NOMO-1 treated with DMSO at 0.1 percent for 48 hours (cell line): ENCODE results near the gene AHSP.
"Not testable (repeated sequence)": the region's sequence is repeated elsewhere in the genome, so short reads cannot be mapped to it uniquely, and the experiment has no call there.

ENCODE experiments used
- DNase-seq: peaks from one replicate; lab custom pipeline; 2025; ENCODE audit not compliant: unreplicated experiment; lab: John Stamatoyannopoulos, UW

The AHSP gene, protein sequence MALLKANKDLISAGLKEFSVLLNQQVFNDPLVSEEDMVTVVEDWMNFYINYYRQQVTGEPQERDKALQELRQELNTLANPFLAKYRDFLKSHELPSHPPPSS

DNA sequence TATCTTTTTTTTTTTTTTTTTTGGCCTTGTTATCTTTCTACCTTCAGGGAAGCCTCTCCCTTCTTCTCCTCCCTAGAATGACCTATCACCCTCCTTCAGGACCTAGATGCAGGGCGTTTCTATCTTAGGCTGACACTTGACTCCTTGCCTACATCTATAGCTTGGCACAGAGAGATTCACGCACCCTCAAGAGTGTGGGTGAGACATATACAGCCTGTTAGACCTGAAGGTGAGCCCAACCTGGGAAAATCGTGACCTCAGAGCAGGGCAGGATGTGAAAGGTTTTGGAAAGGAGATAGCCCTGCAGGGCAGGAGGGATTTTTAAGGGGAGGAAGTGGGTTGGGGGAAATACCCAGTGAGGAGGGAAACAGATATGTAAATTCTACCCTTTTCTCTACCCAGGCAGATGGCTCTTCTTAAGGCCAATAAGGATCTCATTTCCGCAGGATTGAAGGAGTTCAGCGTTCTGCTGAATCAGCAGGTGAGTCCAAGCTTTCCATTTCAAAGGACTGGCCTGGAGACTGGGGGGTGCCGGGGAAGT is at the start of gene AHSP:
Gene AHSP (plus strand): TSS at position 167 of the 541 bp plus-strand sequence. CDS start 240 bp downstream, at position 407.
- no peak for DNase-seq

DNA sequence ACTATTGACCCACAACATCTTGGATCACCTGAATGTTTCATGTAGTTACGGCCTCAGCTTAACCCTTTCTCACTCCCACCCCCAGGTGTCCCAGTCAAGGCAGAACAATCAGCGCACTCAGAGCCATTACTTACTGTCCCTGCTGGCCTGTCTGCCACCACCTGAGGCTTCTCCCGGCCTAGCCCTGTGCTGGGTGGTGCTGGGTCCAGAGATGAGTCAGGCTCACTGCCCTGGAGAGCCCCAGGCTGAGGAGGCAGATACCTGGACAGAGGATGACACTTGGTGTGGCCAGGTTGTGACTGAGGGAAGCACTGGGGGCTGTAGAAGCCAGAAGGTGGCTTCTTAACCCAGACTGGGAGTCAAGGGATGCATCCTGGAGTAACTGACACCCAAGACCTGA is 48.7 kb upstream of the AHSP start:
- DNase-seq = no peak

DNA sequence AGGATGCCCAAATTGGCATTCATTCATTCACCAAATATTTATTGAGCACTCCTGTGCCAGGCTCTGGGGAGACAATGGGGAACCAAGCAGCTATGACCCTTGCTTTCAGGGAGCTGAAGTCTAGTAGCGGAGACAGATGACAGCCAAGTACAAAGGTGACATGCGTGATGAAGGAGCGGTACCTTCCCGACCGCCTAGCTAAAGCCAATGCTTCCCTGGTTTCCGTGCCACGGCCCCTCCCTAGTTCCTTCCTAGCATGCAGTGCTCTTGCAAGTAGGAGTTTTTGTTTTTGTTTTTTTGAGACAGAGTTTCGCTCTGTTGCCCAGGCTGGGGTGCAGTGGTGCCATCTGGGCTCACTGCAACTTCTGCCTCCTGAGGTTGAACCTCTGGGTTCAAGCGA is 47.9 kb upstream of the AHSP start:
- DNase-seq = no peak

DNA sequence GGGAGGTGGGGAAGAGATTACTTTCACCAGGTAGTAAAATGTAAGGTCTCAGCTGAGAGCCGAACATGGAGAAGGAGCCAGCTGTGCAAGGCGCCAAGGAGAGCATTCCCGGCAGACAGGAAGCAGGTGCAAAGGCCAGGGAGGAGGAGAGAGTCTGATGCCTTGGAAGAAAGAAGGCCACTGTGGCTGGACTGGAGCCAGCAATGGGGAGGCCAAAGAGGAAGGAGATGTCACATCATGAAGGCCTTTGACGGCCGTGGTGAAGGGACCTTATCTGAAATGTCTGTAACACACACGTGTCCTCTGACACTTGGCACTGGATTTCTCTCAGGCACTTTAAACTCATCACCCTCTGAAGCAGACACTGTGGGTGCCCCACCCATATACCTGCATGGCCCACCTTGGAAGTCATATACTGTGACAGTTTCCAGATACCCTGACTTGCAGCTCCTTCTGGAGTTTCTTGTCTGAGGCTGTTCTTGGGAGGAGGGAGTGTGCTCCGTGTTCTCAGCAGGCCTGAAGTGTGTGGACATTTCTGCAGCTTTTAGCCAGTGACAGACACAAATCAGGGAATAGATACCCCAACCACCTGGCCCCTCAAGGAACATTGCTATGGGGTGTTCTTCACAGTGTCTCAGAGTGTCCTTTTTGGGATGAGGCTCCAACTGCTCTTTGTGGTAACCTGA is 46.7 kb upstream of the AHSP start:
- no peak for DNase-seq

DNA sequence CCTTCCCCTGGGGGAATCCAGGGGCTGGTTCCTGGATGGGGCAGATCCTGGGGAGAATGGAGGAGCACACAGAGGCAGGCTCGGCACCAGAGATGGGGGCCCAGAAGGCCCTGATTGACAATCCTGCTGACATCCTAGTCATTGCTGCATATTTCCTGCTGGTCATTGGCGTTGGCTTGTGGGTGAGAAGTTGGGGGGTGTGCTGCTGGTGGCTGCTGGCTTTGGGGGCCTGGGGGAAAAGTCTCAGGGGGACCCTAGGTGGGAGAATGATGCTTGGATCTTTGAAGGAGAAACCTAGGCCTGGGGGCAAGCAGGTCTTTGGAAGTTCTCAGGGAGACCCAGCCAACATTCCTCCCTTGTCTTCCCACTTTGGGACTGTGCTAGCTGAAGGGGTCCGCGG is 44.6 kb upstream of the AHSP start, which contains the start of gene SLC5A2:
Gene SLC5A2 (plus strand): TSS at position 43 of the 400 bp plus-strand sequence. CDS start 14 bp downstream, at position 57.
- DNase-seq = no peak

DNA sequence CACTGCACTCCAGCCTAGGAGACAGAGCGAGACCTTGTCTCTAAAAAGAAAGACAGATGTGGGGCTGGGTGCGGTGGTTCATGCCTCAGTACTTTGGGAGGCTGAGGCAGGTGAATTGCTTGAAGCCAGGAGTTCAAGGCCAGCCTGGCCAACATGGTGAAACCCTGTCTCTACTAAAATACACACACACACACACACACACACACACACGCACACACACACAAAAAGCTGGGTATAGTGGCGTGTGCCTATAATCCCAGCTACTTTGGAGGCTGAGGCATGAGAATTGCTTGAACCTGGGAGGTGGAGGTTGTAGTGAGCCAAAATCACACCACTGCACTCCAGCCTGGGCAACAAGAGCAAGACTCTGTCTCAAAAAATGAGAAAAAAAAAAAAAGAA is 43.7 kb upstream of the AHSP start:
- not testable (repeated sequence) for DNase-seq

DNA sequence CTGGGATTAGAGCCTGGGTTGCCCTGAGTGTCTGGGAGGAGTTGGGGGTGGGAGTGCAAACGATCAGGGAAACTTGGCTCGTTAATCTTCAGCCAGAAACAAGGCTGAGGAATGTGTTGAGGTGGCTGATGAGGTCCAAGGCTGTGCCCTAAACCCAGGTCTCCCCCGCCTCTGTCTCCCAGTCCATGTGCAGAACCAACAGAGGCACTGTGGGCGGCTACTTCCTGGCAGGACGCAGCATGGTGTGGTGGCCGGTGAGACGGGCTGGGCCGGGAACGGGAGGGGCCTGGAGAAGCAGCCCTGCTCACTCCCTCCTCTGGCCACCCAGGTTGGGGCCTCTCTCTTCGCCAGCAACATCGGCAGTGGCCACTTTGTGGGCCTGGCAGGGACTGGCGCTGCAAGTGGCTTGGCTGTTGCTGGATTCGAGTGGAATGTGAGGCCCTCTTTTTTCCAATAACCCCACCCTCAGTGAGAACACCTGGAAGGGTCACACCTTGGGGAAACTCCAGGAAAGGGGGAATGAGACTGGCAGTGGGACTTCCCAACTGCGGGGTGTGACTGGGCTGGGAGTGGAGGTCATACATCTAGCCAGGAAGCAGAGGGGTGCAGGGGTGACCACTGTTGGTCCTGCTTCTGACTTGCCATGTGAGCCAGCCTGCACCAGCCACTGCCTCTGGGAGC is 43.1 kb upstream of the AHSP start:
- DNase-seq = no peak

DNA sequence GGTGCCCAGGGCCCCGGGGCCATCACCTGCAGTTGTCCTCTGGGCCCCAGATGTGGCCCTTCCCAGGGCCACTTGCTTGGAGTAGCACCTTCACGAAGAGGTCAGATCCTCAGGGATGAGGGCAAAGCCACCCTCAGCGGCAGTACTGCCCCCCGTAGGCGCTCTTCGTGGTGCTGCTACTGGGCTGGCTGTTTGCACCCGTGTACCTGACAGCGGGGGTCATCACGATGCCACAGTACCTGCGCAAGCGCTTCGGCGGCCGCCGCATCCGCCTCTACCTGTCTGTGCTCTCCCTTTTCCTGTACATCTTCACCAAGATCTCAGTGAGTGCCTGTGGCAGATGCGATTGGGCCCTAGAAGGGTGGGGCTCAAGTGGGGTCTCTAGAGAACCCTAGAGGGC is 42.1 kb upstream of the AHSP start:
- DNase-seq = no peak

DNA sequence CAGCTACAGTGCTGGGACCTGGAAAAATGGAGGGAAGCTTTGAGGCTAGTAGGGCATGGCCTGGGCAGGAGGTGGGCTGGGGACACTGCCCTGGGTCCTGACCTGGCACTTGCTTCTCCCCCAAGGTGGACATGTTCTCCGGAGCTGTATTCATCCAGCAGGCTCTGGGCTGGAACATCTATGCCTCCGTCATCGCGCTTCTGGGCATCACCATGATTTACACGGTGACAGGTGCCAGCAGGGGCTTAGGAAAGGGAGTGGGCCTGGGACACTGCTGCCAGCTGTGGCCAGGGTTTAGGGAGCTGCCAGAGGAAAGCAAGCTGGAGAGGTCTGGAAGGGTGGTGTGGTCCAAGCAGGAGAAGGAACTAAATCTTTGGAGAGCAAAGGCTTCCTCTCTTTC is 41.7 kb upstream of the AHSP start:
- no peak for DNase-seq

DNA sequence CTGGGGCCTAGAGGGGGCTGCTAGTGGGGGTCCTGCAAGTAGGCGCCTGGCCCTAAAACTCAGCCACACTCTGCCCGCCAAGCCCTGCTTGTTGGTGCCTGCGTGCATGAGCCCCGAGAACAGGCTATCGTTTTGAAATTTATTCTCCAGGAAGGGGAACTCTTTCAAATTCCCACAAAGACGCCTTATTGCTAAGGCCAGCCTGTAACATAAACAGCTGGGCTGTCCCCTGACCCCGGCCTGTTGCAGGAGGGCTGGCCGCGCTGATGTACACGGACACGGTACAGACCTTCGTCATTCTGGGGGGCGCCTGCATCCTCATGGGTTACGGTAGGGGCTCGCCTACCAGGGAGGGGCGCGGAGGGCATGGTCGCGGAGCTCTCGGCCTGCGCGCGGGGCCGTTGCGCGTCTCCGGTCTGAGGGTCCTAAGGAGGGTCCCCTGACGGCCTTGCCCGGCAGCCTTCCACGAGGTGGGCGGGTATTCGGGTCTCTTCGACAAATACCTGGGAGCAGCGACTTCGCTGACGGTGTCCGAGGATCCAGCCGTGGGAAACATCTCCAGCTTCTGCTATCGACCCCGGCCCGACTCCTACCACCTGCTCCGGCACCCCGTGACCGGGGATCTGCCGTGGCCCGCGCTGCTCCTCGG is 40.5 kb upstream of the AHSP start:
- DNase-seq = no peak

DNA sequence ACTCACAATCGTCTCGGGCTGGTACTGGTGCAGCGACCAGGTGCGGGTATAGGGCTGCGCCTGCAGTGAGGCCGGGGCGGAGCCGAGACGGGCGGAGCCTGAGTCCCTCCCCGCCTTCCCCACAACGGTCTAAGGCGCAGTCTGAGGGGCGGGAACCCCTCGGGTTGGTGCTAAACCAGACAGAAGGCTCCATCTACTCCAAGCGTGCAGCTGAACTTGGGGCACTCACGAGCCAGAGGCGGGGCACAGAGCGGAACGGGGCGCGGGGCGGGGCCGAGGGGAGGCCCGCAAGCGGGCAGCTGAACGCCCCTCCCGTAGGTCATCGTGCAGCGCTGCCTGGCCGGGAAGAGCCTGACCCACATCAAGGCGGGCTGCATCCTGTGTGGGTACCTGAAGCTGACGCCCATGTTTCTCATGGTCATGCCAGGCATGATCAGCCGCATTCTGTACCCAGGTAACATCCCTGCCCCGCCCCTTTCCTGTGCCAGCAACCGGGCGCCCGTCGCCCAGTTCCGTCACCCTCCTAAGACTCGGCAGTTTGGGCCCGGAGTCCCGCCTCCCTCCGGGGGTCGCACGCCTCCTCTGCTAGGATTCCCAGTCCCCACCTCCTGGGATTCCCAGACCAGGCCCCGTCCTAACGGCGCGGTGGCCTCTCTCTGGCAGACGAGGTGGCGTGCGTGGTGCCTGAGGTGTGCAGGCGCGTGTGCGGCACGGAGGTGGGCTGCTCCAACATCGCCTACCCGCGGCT is 39.8 kb upstream of the AHSP start:
- DNase-seq = peak; percentile 35

DNA sequence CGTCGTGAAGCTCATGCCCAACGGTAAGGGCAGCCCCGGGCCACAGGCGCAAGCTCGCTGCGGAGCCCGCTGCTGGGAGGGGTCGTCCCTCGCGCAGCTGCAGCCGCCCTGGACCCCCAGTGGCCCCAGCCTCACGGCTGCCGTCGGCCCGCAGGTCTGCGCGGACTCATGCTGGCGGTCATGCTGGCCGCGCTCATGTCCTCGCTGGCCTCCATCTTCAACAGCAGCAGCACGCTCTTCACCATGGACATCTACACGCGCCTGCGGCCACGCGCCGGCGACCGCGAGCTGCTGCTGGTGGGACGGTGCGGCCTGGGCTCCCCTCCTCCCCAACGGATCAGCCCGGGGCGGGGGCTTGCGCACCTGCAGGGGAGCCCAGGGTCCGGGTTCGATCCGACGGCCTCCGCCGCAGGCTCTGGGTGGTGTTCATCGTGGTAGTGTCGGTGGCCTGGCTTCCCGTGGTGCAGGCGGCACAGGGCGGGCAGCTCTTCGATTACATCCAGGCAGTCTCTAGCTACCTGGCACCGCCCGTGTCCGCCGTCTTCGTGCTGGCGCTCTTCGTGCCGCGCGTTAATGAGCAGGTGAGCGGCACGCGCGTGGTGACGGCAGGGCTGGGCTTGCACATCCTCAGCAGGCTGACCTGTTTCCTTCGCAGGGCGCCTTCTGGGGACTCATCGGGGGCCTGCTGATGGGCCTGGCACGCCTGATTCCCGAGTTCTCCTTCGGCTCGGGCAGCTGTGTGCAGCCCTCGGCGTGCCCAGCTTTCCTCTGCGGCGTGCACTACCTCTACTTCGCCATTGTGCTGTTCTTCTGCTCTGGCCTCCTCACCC is 39.0 kb upstream of the AHSP start:
- no peak for DNase-seq

DNA sequence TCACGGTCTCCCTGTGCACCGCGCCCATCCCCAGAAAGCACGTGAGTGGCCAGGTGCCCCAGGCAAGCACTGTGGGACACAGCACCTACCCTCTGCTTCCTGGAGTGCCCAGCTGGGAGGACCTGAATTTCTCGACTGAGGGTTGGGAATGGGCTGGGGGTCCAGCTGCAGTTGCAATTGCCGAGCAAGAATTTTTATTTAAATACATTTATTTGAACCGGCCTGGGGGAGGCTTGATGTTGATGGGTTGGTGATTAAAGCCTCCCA is 38.5 kb upstream of the AHSP start:
- DNase-seq = no peak

DNA sequence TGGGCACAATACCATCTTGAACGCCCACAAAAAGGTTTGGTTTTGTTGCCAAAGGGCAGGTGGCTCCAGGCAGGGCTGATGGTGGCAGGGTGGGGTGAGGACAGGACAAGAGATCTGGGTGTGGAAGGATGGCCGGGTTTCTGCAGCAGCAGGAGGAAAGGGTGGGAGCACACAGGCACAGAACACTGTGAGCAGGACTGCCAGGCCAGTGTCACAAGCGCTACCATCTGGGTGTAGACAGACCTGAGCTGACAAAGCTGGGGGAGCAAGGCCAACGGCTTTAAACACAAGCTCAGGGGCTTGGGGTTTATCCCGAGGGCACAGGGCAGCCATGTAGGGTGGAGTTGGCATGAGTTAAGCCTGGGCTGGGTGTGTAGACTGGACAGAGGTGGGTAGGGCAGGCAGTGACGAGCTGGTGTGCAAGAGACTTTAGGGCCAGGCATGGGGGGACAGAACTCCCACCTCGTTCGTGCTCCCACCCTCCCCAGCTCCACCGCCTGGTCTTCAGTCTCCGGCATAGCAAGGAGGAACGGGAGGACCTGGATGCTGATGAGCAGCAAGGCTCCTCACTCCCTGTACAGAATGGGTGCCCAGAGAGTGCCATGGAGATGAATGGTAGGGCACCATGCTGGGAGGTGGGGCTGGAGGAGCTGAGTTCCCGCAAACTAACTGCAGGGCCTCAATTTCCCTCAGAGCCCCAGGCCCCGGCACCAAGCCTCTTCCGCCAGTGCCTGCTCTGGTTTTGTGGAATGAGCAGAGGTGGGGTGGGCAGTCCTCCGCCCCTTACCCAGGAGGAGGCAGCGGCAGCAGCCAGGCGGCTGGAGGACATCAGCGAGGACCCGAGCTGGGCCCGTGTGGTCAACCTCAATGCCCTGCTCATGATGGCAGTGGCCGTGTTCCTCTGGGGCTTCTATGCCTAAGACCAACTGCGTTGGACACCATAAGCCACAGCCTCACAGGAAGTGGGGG is 37.8 kb upstream of the AHSP start:
- DNase-seq = no peak

DNA sequence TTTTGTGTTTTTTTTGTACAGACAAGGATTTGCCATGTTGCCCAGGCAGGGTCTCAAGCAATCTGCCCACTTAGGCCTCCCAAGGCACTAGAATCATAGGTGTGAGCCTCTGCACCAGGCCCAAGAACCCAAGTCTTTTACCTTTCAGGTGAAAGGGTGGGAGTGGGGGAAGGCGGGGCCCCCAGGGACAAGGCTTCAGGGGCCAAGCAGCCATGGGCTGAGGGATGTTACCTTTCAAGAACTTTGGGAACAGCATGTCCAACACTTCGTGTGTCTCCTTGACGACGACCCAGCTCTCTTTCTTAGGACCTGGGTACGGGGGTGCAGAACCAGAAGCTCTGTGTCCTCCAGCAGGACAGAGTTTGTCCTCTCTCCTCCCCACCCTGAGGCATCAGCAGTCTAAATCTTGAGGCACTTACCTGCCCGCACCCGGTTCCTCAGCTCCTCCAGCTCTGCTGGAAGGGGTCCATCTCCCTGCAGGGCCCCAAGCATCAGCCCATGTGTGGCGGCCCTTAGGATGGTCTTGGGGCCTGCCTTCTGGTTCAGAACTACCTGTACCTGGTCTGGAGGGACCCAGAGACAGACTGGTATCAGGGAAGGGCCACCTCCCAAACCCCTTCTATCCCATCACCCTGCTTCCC is 35.8 kb upstream of the AHSP start:
- no peak for DNase-seq

DNA sequence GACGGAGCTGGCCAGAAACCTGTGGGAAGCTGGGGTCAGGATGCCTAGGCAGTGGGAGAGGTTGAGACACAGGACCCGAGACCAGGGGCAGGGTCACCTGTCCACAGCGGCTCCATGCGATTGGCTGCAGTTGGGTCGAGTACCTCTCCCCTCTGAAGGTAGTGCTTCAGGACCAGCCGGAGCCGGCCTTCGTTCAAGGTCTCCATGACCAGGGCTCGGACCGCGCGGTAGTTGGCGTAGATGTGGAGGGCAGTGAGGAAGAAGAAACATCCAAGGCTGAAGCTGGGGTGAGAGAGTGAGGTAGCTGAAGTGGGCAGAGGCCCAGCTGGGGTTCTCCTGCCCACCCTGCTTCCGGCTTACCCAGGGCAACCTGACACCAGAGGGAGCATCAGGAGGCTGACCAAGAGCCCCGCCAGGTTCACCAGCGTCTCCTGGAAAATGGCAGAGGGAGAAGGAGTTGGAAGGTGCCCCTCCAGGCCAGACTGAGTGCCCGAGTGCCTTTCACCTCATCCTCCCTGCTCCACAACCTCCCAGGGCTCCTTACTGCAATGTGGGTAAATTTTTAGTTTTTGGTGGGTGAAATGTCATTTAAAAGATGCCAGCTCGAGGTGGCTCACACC is 34.1 kb upstream of the AHSP start:
- DNase-seq = no peak

DNA sequence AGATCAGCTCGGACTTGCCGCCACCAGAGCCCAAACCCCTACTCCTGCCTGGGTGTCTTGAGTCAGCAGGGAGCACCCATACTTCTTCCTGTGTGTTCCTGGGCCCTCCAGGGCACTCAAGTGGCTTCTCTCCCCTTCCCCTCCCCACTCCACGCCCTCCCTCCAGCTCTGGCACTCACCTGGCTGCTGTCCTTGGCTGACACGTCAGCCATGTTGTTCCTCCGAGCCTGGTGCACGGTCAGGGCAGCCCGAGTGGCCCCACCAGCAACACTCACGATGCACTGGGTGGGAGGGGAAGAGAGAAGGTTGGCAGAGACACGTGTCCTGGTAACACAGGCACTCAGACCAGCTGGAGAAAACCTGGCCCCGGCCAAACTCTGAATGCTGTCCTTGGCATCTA is 31.0 kb upstream of the AHSP start:
- no peak for DNase-seq

DNA sequence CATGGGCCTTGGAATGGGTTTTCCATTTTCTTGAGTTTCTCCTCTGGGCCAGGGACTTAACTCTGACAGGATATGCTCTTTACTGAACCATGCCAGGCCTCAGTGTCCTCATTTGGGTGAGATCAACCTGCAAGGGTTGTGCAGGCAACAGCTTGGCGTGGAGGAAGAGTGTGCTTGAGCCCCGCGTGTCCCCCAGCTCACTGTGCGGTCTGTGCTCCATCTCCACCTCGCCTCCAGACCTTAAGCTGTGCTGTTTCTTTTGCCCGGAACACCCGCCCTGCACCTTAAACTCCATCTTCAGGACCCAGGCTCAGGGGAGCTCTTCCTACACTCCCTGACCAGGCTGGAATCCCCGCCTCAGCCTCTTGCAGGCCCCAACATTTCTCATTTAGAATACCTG is 29.2 kb upstream of the AHSP start:
- DNase-seq = no peak
